DMS114 treated with DMSO at 0.1 percent for 48 hours (cell line): ENCODE data around the gene DENND2A.
"Not testable (repeated sequence)": the region's sequence is repeated elsewhere in the genome, so short reads cannot be mapped to it uniquely, and the experiment has no call there.

ENCODE experiments used
- DNase-seq: peaks from one replicate; lab custom pipeline; 2025; ENCODE audit not compliant: unreplicated experiment; lab: John Stamatoyannopoulos, UW

DENND2A gene

GRCh38 chr7:140673063-140673773 lies 32.6 kb upstream of the DENND2A start:
- DNase-seq, result no peak

DNA sequence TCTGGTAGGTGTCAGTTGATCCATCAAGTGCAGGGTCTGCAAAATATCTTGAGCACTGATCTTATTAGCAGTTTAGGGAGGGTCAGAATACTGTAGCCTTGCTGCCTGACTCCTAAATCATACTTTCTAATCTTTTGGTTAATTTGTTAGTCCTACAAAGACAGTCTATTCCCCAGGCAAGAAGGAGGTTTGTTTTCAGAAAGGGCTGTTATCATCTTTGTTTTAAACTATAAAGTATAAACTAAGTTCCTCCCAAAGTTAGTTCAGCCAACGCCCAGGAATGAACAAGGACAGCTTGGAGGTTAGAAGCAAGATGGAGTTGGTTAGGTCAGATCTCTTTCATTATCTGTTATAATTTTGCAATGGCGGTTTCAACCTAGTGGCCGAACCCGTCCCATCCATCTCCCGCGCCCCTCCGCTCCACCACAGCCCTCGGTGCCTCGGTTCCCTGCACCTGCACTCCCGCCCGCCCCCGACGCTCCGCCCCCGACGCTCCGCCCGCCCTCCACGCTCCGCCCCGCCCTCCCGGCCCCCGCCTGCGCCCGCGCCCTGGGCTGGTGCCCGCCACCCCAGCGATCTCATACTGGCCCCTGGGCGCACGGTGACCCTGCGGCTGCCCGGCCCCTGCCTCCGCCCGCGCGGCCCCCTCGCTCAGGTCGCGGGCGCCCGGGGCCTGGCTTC lies 31.9 kb upstream of the DENND2A start, which contains the start of gene ADCK2:
ADCK2 (plus strand) TSS at position 564 of the 681 bp plus-strand sequence. CDS start 386 bp downstream, outside the sequence.
- no peak for DNase-seq

- DNase-seq, result no peak
Observed at GRCh38 chr7:140671966-140672365, 31.4 kb upstream of the DENND2A start.

DNA sequence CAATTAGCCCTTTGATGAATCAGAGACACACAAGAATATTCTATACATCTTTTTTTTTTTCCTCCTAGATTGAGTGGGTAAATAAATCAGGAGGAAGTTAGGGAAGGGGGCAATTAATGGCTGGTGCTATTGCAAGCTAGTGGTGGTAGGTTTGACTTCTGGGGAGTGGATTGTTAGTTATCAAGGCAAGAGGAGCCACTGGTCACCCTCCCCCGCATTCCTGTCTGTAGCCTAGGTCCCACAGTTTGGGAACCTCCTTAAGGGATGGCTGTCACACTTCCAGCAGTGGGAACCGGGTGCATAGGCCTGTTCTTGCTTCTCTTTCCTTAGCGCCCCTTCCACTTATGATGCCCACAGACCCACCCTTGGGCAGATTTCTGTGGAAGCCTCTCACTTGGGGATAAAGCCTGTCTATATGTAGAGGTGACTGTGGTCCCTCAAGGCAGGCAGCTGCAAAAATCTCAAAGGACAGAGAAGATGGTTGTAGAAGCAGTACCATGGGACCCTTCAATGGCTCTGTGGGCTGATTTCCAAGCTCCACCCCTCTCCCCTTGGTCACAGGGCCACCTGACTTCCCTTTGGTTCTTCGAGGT lies 29.8 kb upstream of the DENND2A start:
- no peak for DNase-seq

GRCh38 chr7:140669862-140670261 lies 29.2 kb upstream of the DENND2A start:
- not testable (repeated sequence) for DNase-seq

DNA sequence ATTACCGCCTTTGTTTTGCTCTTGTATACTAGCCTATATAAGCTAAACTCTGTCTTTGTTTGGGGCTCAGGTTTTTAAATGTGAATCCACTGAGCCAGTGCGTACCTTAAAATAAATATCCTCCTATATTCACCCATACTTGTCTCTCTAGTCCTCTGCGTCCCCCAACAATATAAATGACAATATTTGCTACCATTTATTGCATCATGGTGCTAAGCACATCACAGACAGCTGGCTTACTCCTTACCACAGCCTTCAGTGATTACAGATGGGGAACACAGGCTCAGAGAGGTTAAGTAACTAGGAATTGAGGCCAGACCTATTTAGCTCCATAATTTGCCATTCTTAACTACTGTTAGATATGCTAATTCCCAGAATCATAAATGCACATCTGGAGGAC lies 28.7 kb upstream of the DENND2A start:
- no peak for DNase-seq

DNA sequence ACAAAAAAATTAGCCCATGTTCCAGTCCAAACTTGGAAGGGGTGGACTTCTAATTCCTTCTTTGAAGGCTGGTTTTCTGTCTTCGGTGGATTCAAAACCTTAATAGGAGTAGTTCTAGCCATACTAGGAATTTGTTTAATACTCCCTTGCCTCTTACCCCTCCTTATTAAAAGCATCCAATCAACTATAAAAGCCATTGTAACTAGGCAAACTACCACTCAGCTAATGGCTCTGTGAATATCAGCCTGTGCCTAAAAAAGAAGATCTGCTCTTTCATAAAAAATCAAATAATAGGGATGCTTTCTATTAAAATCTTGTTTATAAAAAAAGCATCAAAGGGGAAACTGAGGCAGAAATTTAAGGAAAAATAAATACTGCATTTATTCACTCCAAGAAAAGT lies 28.0 kb upstream of the DENND2A start:
- DNase-seq, result no peak

DNA sequence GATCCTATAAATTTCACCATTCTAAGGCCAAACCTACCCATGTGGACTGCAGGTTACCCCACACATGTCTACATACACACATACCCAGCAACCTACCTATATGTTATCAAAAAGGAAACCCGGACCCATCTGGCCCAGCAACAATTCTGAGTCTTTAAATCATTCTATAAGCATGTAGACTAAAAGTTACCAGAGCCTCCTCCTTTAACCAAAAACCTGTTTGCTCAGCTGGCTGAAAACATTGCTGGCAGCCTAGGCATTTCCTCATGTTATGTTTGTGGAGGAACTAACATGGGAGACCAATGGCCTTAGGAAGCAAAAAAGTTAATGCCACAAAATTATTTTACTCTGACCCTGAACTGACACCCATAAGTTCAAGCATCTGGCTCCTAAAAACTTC lies 26.9 kb upstream of the DENND2A start:
- DNase-seq, result no peak

DNA sequence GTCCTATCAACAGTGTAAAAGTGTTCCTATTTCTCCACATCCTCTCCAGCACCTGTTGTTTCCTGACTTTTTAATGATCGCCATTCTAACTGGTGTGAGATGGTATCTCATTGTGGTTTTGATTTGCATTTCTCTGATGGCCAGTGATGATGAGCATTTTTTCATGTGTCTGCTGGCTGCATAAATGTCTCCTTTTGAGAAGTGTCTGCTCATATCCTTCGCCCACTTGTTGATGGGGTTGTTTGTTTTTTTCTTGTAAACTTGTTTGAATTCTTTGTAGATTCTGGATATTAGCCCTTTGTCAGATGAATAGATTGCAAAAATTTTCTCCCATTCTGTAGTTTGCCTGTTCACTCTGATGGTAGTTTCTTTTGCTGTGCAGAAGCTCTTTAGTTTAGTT lies 22.3 kb upstream of the DENND2A start:
- DNase-seq, result not testable (repeated sequence)

DNA sequence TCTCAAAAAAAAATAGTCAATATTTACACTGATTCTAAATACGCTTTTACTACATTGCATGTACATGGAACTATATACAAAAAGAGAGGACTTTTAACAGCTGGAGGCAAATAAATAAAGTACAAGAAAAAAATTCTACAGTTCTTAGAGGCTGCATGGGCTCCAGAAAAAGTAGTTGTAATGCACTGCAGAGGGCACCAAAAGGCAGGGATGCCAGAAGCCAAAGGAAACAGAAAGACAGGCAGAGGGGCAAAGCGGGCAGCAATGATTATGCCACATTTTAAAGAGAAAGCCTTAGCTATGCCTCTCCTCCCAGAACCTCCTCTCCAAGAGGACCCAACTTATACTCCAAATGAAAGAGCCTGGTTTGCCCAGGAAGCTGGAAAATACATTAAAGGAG lies 20.5 kb upstream of the DENND2A start:
- no peak for DNase-seq

DNA sequence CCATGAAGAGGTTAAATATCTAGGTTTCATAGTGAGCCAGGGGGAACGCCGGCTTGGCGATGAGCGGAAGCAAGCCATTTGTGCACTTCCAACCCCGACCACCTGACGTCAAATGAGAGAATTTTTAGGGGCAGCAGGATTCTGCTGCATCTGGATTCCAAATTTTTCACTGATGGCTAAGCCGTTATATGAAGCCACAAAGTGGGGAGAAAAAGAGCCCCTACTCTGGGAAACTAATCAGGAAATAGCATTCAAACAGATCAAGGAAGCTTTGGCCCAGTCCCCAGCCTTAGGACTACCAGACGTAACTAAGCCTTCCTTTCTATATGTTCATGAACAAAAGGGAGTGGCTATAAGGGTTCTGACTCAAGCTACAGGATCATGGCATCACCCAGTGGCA lies 19.2 kb upstream of the DENND2A start:
- DNase-seq, result no peak

DNA sequence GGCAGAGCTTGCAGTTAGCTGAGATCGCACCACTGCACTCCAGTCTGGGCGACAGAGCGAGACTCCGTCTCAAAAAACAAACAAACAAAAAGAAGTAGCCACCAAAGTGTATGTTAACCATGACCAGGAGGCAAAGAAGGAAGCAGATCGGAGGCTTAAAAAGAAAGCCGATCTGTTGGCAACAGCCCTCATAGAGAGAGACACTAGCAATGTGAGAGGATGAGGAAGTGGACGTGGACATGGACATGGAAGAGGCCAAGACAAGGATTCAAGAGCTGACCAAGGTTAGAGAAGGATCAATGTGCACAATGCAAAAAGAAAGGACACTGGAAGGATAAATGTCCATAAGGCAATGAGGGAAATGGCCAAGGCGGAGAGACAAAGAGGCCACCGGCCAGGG lies 17.3 kb upstream of the DENND2A start:
- DNase-seq, result no peak

GRCh38 chr7:140656548-140657515 lies 16.2 kb upstream of the DENND2A start:
- DNase-seq, result no peak

DNA sequence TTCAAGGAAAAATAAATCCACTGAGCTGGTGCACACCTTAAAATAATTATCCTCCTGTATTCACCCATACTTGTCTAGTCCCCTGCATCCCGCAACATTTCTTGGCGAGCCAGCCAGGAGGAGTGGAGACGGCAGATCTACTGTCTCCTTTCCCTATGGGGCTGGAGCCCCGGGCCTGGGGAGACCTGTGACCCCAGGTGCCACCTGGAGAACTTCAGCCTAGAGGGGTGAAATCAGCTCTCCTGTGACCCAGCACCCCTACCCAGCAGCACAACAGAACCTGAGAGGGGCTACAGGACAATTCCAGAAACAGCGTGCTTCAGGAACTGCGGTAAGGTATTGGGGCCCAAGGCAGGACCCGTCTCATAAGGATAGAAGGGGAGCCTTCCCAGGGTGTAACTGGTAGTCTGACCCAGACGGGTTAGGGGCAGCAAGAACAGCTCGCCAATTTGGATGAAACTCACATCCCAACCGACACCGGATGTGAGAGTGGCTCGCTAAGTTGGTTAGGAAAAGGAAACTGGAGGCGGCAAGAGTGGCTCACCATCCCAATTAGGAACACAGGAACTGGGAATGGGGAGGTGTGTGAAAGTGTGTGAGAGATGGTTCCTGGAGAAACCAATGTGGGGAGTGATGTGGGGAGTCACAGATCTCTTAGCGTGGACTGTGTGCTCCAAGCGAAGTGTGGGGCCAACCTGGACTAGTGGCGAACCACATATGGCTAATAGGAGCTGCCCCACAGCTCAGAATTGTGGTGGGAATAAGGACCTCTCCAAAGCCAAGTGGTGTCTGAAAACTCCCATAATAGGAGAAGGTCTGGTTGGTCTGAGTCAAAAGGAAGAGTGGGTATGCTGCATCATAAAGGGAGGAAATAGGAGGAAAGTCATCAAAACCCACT lies 15.1 kb upstream of the DENND2A start:
- no peak for DNase-seq

- no peak for DNase-seq
Observed at GRCh38 chr7:140654661-140655060, 14.0 kb upstream of the DENND2A start.

DNA sequence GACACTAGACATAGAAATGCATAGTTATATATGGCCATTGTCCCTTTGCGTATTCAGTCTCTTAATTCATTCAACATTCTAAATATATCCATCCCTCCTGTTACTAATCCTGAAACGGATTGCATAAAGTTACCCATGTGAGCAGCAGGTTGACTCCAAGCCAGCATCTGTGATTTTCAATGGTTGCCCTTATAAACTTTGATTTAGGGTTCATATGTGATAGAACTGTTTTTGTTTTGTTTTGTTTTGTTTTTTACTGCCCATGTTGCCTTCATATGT lies 13.4 kb upstream of the DENND2A start:
- no peak for DNase-seq

DNA sequence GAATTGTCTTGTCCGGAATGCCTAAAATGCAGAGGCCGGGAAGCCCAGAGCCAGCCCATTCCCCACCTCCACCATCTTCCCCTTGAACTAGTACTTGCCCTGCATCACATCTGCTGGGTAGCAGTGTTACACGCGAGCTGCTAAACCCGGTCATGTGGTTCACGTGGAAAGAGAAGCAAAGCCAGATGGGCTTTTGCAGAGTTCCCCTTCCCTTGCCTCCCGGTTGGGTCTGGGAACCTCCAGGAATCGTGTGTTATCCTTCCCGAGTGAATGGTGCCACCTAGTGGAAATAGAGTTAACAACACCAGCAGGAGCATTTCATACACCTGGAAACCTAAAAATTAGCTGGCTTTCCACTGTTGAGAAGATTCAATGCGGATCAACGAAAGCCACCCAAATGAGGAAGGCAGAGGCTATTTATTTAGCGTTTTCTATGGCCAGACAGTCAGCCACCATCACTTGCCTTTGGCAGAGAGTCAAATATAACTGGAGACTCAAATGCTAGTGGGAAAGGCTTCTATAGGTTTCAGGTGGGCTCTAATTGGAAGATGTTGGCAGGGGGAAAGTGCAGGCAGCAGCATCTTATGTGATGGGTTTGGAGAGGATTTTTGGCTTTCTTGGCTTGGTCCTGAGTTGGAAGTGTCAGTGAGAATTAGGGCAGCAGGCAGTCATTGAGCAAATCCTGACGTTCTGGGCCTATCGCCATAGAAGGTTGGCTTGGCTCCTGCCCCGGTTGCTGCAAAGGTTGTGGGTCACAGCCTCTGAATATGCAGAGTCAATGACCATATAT lies 12.9 kb upstream of the DENND2A start:
- DNase-seq, result peak; percentile 58

DNA sequence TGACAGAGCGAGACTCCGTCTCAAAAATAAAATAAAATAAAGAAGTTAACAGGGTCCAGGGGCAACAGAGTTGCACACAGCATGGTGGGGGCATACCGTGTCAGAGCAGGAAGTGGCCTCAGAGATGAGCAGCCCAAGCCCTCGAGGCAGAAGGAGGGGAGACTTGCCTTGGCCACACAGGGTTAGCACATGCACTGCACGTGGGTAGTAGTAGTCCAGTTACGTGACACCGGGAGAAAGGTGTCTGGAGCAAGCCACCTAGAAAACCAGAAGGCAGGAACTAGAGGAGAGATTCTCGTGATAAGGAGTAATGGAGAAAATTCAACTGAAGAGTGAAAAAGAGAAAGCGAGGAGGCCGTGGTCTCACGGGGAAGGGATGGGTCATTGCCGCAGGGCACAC lies 9.8 kb upstream of the DENND2A start:
- DNase-seq, result no peak

DNA sequence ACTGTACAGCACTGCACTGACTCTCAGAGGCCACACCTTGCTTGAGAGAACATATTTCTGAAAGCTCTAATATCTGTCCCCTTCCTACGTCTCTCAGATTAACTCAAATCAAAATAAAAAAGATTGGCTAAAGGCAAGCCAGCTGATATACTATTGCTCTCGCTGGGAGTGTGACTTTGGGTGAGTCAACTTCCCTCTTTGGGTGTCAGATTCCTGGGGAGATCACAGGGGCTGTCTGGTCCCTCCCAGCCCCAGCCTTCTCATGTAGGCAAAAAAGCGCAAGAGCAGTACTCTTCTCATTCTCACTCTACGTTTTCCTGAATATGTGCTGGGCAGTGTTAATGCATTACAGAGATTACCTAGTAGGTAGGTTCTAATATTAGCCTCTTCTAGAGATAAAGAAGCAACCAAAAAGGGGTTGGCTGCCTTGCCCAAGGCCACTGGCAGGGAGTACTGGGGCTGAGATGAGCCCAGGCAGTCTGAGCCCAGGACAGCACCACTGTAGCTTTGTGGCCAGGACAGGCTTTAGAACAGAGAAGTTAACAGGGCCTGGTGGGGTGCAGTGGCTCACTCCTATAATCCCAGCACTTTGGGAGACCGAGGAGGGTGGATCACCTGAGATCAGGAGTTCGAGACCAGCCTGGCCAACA lies 9.1 kb upstream of the DENND2A start:
- no peak for DNase-seq
